Stimulated activated CD8-positive, alpha-beta memory T cell treated with anti-CD3 and anti-CD28 coated beads, Interleukin-15, amount 100 ng/mL, for 1 hour (primary cell): ENCODE results near the gene PSORS1C2.

Experiments
- DNase-seq: peaks from one replicate; pipeline ENCODE4 v3.0.0-alpha.2; 2020; ENCODE audit warnings: low read depth

PSORS1C2 gene

DNA sequence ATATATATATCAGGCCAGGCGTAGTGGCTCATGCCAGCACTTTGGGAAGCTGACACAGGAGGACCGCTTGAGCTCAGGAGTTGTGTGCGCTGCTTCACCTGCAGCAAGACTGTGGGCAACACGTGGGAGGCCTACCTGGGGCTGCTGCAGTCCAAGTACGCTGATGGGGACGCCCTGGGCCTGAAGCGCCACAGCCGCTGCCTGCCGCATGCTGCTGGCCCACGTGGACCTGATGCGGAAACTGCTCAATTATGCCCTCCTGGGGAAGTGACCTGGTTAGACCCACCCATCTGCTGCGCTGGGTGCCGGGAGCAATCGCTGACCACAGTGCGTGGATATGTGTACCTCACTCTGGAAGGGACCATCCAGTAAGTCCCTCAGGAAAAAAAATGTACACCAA, 1.8 kb upstream of the PSORS1C2 start:
- no peak for DNase-seq

DNA sequence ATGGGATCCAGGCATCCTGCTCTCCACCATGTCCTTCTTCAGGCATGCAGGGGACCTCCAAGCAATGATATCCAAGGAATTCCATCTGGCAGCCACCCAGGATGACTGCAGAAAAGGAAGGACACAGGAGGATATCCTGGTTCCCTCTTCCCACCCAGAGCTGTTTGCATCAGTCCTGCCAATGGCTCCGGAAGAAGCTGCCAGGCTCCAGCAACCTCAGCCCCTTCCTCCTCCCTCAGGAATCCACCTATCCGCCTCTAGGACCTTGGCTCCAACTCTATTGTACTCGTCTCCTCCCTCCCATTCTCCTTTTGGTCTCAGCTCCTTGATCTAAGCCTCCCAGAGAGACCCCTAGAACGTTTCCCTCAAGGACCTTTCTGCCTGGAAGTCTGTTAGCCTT, 733 bp upstream of the PSORS1C2 start:
- DNase-seq: no peak

DNA sequence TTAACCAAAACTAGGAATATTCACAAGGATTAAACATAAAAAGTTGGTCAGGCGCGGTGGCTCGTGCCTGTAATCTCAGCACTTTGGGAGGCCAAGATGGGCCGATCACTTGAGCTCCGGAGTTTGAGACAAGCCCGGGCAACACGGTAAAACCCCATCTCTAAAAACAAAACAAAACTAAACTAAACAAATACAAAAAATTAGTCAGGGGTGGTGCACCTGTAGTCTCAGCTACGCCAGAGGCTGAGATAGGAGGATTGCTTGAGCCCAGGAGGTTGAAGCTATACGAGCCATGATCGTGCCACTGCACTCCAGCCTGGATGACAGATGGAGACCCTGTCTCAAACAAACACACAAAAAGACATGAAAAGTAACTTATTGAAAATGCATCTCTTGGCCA, 3.2 kb downstream of the PSORS1C2 start:
- no peak for DNase-seq

DNA sequence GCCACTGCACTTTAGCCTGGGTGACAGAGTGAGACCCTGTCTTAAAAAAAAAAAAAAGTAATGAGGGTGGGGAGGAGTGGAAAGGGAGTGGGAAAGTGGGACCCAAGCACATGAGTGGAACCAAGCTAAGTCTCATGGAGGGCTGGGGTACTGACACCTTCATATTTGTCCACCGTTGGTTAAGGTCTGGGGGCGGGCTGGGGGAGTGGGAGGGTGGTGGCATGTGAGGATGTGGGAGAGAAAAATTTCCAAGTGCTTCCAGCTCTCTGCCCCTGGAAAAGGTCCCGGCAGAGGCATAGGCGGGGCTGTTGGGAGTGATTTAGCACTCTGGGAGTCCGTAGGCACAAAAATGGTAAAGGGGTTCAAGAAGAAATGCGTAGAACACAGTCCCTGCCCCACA, 6.1 kb downstream of the PSORS1C2 start:
- no peak for DNase-seq

GRCh38 chr6:31131595-31131994, 7.3 kb downstream of the PSORS1C2 start:
- no peak for DNase-seq

GRCh38 chr6:31130751-31131150, 8.1 kb downstream of the PSORS1C2 start:
- DNase-seq: no peak

- no peak for DNase-seq
These were observed 9.7 kb downstream of the PSORS1C2 start for GRCh38 chr6:31129130-31129529.

DNA sequence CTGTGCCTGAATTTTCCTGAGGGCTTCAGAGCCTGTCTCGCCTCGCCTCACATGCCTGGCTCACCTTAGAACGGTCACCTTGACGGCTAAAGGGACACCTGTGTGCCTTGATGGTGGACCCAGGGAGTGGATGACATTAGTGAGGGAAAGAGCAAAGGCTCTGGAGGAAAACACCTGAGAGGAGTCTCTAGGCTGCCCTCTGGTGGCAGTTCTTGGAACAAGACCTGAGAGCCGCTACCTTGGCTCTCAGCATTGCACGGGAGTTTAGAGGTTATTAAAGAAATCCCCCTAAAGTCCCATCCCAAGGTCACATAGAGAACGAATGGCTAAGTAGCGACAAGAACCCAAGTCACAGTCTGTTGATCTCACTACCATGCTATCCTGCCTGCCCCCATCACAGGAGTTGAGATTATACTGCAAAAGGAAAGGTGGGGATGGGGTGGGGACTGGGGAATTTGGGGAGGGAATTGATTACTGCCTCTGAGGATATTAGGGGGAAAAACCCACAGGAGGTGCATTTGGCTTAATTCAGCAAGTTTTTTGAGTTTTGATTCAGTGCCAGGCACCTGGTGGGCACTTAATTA, 10.7 kb downstream of the PSORS1C2 start:
- DNase-seq: peak; percentile 60

DNA sequence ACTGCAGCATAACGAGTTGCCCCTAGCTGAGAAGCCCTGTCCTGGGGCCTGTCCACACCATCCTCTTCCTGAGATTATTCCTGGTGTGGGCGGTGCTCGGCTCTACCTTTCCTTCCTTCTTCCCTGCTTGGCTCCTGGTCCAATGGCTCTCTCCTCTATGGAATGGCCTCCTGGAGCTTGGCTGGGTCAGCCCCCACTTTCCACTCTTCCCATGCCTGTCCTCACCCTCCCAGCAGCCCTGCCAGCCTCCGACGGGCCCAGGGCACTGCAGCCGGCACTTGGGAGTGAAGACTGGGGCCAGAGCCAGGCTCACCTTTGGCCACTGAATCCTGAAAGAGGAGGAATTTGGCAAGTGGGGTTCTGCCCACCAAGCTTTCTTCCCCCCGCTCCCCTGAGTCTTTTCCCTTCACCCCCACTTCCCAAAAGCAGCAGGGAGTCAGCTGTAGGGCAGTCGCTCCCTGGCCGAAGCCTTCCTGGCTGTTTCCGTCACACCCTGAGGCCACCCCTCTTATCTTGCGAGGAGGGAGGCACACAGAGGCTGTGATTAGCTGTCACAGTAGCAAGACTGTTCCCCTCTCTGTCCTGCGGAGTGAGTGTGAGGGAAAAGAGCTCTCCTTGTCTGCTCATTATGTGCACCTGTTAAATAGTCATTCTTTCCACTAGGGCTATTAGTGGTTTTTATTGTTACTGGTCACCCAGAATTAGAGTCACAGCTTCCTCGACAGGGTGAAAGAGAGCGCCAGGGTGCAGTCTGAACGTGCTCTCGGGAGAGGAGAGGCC, 12.3 kb downstream of the PSORS1C2 start:
- no peak for DNase-seq

DNA sequence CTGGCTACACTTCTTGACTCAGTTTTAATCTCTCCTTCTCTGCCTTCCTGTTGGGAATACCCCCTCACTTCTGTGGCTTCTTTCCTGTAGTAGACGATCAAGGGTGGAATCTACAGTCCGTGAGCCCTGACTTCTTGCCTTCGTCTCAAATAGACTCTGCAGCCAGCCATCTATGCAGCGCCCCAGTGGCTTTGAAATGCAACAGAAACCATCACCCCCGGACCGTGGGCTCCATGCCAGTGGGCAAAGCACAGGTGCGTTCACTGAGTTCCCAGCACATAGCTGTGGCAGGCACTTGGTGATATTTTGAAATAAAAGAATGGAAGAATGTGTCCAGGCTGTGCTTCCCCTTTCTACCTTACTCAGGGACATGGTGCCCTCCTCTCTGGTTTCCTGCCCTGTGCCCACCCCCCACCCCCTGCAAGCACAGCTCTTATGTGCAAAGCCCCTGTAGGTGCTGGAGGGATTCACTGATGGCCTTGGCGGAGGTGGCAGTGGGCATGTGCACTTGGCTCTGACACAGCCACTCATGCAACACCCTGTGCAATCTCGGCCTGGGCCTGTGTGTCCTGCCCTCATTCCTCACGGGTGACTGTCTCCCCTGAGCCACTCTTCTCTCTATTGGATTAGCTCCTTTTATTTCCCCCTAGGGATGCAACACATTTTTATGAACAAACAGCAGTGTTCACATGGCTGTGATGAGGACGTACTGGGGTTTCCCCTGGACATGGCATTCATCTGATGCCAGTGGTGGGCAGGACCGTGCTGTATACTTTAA, 13.1 kb downstream of the PSORS1C2 start:
- no peak for DNase-seq

GRCh38 chr6:31125162-31125561, 13.7 kb downstream of the PSORS1C2 start:
- DNase-seq: no peak

- no peak for DNase-seq
These were observed 15.8 kb downstream of the PSORS1C2 start for GRCh38 chr6:31122791-31123706.

DNA sequence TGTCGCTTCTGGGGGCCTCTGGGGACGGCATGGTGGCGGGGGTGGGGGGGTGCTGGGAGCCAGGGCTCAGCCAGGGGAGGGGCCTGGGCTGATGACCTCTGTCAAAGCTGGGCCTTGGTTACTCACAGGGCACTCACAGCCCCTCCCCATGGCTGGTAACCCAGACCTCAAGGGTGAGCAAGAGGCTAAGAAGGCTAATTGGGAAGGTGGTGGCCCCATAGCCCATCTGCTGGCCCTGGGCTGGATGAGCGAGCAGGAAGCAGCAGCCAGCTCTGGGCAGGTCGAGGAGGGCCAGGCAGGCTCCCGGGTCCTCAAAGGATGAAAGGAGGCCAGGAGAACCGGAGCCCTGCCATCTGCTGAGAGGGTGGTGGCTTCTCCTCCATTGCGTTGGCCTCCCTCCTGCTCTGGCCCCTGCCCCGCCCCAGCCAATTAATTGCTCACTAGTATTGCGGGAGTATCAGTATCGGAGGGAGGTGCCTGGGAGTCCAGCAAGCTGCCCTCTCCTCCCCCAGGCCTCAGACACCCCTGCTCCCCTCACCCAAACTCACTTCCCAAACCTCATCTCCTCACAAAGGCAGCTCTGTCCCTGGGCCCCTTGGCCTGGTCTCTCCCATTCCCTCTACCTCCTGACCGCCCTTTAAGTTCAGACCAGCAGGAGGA, 17.6 kb downstream of the PSORS1C2 start:
- no peak for DNase-seq

GRCh38 chr6:31120151-31120915, 18.5 kb downstream of the PSORS1C2 start, which contains the start of gene CDSN:
Gene CDSN, minus strand, starts transcription at chr6:31120446. Its CDS starts 27 bp downstream, at chr6:31120419.
- DNase-seq: no peak

DNA sequence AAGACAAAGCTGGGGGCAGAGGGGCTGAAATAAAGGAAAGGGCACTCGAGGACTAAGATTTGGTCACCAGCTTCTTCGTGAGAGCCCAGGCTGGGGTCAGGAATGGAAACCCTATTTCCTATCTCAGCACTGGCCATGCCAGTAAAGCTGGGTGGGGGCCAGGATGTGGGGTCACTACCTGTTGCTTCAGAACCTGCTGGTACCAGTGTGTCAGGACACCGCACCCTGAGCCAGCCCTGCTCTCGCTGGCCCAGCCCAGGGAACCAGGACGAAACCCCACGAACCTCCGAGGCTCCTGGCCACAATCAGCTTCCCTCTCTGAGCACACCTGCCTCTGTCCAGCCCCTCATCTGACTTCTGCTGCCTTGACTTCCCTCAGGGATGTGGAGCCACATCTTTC, 20.7 kb downstream of the PSORS1C2 start:
- no peak for DNase-seq

DNA sequence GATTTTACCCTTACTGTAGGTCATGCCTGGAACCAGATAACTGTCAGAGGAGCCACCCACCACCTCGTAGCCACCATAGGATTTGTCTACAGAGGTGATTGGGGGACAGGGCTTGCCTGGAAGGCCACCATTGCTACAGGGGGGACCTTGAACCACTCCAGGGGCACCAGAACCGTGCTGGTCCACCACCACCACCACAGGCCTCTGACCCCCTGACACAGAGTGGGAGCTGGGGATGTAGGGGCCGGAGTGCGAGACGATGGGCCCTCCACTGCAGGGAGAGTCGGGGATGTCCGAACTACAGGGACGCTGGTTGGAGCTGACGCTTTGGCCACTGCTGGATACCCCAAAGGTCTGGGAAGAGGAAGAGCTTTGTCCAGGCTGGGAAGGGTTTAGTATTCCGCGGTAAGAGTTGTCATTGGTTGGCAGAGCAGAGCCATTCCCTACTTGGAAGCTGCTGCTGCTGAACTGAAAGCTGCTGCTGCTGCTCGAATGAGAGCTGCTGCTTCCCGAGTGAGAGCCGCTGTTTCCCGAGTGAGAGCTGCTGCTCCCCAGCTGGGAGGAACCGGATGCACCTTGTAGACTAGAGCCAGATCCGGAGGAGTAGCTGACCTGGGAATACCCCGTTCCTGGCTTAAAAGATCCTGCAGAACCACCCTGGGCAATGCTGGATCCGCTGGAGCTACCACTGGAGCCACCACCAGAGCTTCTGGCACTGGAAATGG, 22.0 kb downstream of the PSORS1C2 start:
- no peak for DNase-seq

DNA sequence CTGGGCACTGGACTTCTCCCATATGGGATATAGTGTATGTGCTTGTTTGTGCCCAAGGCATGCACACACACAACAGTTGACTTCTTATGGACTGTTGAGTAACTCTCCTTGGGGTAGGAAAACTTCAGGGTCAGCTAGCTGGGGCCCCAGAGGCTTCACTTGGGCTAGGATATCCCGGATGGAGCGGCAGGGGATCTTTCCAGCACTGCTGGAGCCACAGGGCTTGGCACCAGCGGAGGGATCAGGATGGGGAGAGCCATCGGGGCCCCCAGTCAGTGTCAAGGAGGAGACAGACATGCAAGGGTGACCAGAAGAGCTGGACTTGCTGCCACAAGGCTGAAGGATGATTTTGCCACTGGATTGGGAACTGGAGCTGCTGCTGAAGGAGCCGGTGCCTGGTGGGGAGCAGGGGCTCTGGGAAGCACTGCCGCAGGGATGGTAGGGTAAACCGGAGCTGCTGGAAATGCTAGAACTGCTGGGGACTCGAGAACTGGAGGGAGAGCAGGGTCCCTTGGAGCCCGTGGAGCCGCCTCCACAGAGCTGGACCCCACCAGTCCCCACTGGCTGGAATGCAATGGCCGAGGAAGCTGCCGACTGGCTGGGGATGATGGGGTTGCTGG, 22.8 kb downstream of the PSORS1C2 start:
- no peak for DNase-seq

DNA sequence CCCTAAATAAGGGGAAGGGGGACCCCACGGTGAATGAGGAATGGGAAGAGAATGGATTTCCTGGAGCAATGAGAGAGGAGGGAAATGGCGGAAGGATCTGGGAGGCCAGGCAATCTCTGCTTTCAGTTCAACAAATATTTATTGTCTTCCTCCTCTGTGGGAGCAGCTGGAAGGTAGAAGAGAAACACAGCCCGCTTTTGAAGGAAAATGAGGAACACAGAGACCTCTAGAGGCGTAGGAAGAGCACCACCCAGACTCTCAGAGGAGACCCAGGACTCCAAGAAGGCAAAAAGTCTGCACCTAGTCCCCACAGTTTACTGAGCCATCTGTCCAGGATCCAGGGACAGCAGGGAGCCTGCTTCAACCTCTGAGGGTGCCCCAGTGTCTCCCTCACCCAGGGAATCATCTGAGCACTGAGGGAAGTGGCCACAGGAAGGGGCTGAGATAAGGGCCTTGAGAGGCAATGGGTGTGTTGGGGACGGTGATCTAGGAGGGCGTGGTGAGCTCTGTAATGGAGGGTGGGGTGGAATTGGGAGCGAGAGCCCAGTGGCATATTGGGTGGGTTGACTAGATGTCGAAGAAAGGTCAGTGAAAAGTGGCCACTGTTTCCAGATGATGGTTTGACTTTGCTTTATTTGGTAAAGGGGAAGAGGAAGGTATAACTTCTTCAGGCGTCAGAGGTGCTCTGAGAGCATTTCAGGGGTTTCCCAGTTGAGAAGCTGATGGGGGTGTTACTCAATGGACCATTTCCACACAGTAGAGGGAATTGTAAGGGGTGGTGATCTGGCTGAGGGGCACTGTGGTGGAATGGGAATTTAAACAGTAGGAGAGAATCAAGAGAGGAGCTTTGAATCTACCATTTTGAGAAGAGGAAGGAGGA, 23.7 kb downstream of the PSORS1C2 start:
- no peak for DNase-seq

GRCh38 chr6:31114541-31114878, 24.4 kb downstream of the PSORS1C2 start, which contains the start of gene PSORS1C1:
Gene PSORS1C1, plus strand, starts transcription at chr6:31114800. Its CDS starts 14,833 bp downstream, at chr6:31129633.
- no peak for DNase-seq
